SH-SY5Y (cell line): ENCODE results near the gene MKX.

Source experiments
- GATA2 ChIP-seq: IDR thresholded peaks from 2 replicates; pipeline ENCODE4 v1.6.1; 2011; ENCODE audit warnings: mild to moderate bottlenecking, low read depth, low read length
- GATA3 ChIP-seq: IDR thresholded peaks from 2 replicates; pipeline ENCODE4 v1.6.1; 2011; ENCODE audit warnings: low read depth, mild to moderate bottlenecking, low read length, moderate library complexity

DNA sequence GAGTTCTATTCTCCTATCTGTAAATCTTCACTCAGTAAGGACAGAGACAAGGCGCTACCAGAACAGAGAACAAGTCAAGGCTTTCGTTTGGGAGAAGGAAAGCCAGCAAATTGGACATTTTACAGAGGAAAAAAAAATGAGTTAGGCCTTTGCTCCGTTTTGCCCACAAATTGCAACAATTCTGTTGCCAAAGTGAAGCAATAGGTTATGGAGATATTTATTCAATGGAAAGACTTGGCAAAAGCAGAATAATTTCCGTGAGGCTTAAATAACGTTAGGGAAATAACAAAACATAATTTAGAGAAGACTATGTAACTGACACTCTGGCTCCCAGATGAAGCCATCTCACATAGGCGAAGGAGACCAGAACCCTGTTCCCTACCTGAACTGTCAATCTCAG, 67.5 kb downstream of the MKX start:
- TF ChIP-seq GATA3 (no peak), GATA2 (no peak)
